Occipital lobe (tissue), 2 donors: ENCODE measurements around the gene CFAP70. TPM values are rescaled to one million over a fixed set of nuclear protein-coding genes. Genes with fewer than 3 reads are reported as not detected.

Experiments used
- DNase-seq: peaks from one replicate; lab custom pipeline; 2025; lab: John Stamatoyannopoulos, UW
- total RNA-seq: library from RNA; depleted of rRNA; stranded (reverse); fragments of >200 nt; gene quantifications from one replicate; pipeline ENCODE4 v1.2.3, GENCODE V29; 2014

CFAP70 gene
- total RNA-seq, 1 donor from 2014 or later: 0.62 TPM

DNA sequence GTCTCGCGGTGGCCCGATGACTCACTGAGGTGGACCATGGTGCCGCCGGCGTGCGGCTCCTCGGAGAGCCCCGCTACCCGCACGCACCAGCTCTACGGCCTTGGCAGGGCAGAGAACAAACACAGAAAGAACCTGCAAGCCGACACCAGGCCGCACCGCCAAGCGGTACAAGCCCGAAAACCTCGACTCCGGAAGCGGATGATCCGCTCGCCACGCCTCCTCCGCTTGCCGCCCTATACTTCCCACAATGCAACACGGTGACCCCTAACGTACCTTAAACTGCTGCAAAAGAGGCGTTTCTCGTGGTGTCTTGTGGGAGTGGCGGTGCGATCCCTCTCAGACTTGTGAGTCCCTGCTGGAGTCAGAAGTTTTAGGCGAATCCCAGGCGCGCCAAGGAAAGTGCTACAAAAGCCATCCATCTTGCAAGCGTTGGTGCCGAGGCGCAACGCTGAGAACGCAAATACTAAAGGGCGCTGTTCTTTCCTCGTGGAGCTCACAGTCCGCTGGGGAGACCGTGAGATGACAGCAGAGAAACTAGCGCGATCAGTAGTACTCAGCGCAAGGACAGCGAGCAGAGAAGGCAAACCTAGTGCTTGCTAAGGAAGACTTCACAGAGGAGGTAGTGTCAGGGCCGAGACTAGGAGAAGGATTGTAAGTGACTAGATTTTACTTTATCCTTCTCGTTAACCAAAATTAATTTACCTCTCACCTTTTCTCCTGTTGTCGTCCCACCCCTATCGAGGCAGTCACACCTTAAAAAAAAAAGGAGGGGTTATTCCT, 106.0 kb downstream of the CFAP70 start, which contains the start of gene MRPS16:
MRPS16 (minus strand) TSS at position 200 of the 780 bp plus-strand sequence; CDS start at position 38, 162 bp downstream.
- DNase-seq: peak; percentile 93

DNA sequence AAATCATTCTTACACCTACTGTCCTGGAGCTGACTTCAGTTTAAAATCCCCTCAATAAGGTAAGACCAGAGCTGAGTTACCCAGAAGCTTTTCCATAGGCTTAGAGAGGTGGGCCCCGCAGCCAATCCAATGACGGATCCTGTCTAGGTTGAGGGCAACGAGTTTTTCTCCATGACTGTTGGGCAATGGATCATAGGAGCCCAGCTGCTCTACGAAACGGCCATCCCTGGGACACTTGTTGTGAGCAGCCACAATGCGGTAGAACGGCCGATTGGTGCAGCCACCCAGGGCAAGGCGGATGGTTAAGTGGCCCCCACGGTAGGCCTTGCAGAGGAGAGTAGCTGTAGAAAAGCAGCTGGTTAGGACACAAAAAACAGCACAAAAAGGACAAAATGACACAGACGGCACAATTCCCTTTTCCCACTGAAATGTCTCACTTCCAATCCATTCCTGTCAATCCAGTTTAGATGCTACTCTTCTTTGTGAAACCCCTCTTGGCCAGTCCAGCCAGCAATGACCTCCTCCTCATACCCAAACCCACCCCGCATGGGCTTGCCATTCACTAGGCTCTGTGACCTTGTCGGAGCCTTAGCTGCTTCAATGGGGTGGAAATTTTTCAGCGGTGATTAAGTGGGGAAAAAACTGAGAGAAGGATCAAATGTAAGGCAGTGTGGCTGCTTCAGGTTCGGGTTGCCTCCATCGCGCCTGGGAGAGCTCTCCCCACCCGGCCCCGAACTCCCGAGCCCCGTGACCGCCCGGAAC, 106.8 kb downstream of the CFAP70 start:
- DNase-seq: no peak

DNA sequence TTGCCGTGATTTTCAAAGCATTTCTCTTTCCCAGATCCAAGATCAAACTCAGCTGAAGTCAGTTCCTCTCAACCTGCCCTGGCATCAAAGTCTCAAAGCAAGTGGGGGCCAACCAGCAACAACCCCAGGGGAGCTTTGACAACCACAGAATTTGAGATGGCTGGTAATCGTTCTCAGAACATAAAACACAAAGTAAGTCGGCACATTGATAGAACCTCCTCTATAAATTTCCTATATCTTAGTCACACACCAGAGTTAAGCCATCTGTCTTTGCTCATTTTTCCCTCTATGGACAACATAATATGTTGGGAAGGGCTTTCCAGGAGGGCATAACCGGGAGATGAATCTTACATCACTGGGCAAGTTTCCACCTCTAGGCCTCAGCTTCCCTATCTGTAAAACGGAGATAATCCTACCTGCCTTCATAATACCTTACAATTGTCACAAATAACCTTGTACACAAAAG, 110.4 kb downstream of the CFAP70 start:
- no peak for DNase-seq

GRCh38 chr10:73247509-73248258, 111.0 kb downstream of the CFAP70 start:
- no peak for DNase-seq

- DNase-seq: peak; percentile 93
Observed at GRCh38 chr10:73246646-73247508, 111.8 kb downstream of the CFAP70 start, which contains the start of gene DNAJC9. TSS of gene DNAJC9 (minus strand) at chr10:73247255. CDS start at chr10:73247189, 66 bp downstream.

DNA sequence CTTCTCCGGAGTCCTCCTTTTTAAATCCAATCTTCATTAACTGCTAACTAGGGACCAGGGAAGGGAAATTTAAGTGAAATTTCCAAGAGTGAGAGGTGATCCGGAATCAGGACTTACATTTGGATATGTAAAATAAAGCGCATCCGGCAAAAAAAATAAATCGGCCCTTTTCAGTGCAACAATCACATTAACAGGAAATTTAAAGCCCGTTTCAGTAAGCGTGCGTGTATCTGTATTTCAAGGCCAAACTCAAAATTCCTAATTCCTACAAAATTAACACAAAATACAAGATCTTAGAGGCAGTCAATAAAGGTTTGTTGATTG, 112.4 kb downstream of the CFAP70 start:
- no peak for DNase-seq

GRCh38 chr10:73244866-73245477, 113.7 kb downstream of the CFAP70 start:
- no peak for DNase-seq

DNA sequence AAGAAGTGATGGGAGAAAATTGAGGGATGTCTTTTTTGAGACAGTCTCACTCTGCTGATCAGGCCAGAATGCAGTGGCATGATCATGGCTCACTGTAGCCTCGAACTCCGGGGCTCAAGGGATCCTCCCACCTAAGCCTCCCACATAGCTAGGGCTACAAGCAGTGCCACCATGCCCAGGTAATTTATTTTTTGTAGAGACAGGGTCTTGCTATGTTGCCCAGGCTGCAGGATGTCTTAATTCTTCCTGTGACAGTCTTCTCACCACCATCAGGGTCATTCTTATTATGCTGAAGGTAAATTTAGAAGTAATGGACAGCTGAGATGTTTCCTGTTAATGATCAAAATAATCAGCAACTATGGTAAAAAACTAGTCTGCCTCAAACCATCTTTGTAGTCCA, 118.8 kb downstream of the CFAP70 start:
- DNase-seq: no peak

- no peak for DNase-seq
Observed at GRCh38 chr10:73238990-73239566, 119.6 kb downstream of the CFAP70 start.

DNA sequence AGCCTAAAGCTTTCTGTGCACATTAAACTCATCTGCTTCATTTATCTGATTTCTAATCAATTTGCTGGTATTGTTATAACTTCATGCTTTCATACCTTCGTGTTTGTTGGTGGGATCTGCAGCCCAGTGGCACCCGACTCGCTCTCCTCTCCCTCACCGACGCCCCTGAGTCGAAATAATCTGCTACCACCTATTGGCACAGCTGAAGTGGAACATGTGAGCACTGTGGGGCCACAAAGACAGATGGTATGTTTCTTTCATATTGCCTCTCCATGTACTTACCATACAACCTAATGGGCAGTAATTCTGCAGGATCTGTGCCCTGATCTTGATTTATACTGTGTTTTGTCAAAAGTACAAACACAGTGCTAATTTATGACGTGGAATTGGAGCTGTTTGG, 124.0 kb downstream of the CFAP70 start:
- DNase-seq: no peak

- no peak for DNase-seq
Observed at GRCh38 chr10:73233883-73234282, 124.8 kb downstream of the CFAP70 start.

- no peak for DNase-seq
Observed at GRCh38 chr10:73232887-73233286, 125.8 kb downstream of the CFAP70 start.

GRCh38 chr10:73229567-73229966, 129.1 kb downstream of the CFAP70 start:
- no peak for DNase-seq

- DNase-seq: no peak
Observed at GRCh38 chr10:73228247-73228646, 130.4 kb downstream of the CFAP70 start.

DNA sequence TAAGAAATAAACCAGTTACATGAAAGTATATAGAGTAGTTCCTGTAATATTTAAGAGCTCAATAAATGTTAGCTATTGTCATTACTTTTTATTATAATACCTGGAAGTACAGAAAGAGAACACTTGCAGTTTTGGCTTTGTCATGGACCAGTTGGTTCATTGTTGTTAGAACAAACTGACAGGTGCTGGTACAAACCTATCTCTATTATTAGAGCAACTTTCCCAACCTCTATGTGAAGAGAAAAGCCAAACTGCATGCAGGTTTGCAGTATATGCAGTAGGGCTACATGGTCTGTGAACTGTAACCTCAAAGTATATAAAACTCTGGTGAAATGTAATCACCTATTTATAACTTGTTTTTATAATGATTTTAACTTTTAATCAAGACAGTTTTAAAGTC, 132.0 kb downstream of the CFAP70 start:
- no peak for DNase-seq

DNA sequence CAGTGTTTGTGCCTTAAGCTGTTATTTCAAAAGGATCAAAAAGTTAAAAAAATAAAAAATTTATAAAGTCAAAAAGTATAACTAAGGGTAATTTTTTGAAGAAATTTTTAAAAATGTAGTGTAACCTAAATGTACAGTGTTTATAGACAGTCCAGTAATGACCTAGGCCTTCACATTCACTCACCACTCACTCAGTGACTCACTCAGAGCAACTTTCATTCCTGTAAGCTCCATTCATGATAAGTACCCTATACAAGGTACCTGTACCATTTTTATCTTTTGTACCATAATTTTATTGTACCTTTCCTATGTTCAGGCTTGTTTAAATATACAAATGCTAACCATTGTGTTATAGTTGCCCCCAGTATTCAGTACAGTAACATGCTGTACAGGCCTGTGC, 133.1 kb downstream of the CFAP70 start:
- no peak for DNase-seq

GRCh38 chr10:73220989-73221388, 137.7 kb downstream of the CFAP70 start:
- DNase-seq: no peak

DNA sequence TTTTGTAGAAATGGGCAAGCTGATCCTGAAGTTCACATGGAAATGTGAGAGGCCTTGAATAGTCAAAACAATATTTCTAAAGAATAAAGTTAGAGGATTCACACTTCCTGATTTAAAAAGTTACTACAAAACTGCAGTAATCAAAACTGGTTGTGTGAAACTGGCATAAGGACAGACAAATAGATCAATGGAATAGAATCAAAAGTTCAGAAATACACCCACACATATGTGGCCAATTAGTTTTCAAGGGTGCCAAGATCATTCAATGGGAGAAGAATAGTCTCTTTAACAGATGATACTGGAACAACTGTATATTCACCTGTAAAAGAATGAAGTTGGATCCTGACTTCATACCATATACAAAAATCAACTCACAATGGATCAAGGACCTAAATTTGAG, 139.3 kb downstream of the CFAP70 start:
- no peak for DNase-seq

- no peak for DNase-seq
Observed at GRCh38 chr10:73218431-73219191, 140.1 kb downstream of the CFAP70 start.
